Neural progenitor cell (in vitro differentiated cells): ENCODE results near the gene LILRA5. TPM values are rescaled to one million over a fixed set of nuclear protein-coding genes. Genes with fewer than 3 reads are reported as not detected.

Experiments used
- DNase-seq: peaks from one replicate; pipeline ENCODE4 v3.0.0-alpha.2; 2016; ENCODE audit warnings: low spot score
- H2AFZ ChIP-seq: fragments of 200-600 bp; sonication (generic); replicated peaks from 2 replicates; pipeline ENCODE4 v1.6.1; 2016; ENCODE audit warnings: antibody characterized with exemption
- H3F3A ChIP-seq: fragments of 200-600 bp; sonication (generic); 2 replicates; pipeline ENCODE4 v1.6.1; 2016; ENCODE audit warnings: antibody characterized with exemption, low read depth
- H3K27ac ChIP-seq: fragments of 200-600 bp; sonication (generic); 2 replicates; pipeline ENCODE4 v1.5.1; 2016; ENCODE audit warnings: mild to moderate bottlenecking
- H3K27me3 ChIP-seq: fragments of 200-600 bp; sonication (generic); 2 replicates; pipeline ENCODE4 v1.6.1; 2016; ENCODE audit warnings: mild to moderate bottlenecking, moderate library complexity
- H3K36me3 ChIP-seq: fragments of 200-600 bp; sonication (generic); 2 replicates; pipeline ENCODE4 v1.5.1; 2016
- H3K4me1 ChIP-seq: fragments of 200-600 bp; sonication (generic); 2 replicates; pipeline ENCODE4 v1.6.1; 2016; ENCODE audit warnings: mixed run types
- H3K4me2 ChIP-seq: fragments of 200-600 bp; sonication (generic); 2 replicates; pipeline ENCODE4 v1.6.1; 2016
- H3K4me3 ChIP-seq: fragments of 200-600 bp; sonication (generic); 2 replicates; pipeline ENCODE4 v1.5.1; 2016
- H3K79me2 ChIP-seq: fragments of 200-600 bp; sonication (generic); 2 replicates; pipeline ENCODE4 v1.6.1; 2016; ENCODE audit warnings: low read depth
- H3K9ac ChIP-seq: fragments of 200-600 bp; sonication (generic); 2 replicates; pipeline ENCODE4 v1.6.1; 2016
- H3K9me3 ChIP-seq: fragments of 200-600 bp; sonication (generic); 2 replicates; pipeline ENCODE4 v1.5.1; 2016; ENCODE audit warnings: low read depth
- H4K20me1 ChIP-seq: fragments of 200-600 bp; sonication (generic); 2 replicates; pipeline ENCODE4 v1.6.1; 2016; ENCODE audit warnings: low read depth
- H3K27ac Mint-ChIP-seq: 3 replicates; pipeline ENCODE4 v1.8.0; 2021; ENCODE audit warnings: mixed read lengths
- H3K27me3 Mint-ChIP-seq: 2 replicates; pipeline ENCODE4 v1.8.0; 2022; ENCODE audit warnings: low read depth, mild to moderate bottlenecking, inconsistent platforms, moderate library complexity, mixed read lengths; ENCODE audit not compliant: insufficient read depth
- H3K36me3 Mint-ChIP-seq: 3 replicates; pipeline ENCODE4 v1.8.0; 2021; ENCODE audit warnings: mixed read lengths
- H3K4me1 Mint-ChIP-seq: 3 replicates; pipeline ENCODE4 v1.8.0; 2021; ENCODE audit warnings: mixed read lengths
- H3K4me3 Mint-ChIP-seq: 3 replicates; pipeline ENCODE4 v1.8.0; 2021; ENCODE audit warnings: mild to moderate bottlenecking, moderate library complexity, mixed read lengths
- H3K9me3 Mint-ChIP-seq: 3 replicates; pipeline ENCODE4 v1.8.0; 2020; ENCODE audit warnings: mixed read lengths
- CTCF ChIP-seq: fragments of 200-600 bp; sonication (generic); IDR thresholded peaks from 2 replicates; pipeline ENCODE4 v1.5.1; 2017; ENCODE audit warnings: antibody characterized with exemption, mild to moderate bottlenecking
- EZH2 ChIP-seq: fragments of 200-600 bp; sonication (generic); IDR thresholded peaks from 2 replicates; pipeline ENCODE4 v1.6.1; 2017; ENCODE audit warnings: antibody characterized with exemption, mild to moderate bottlenecking, moderate library complexity
- EZH2phosphoT487 ChIP-seq: fragments of 200-600 bp; sonication (generic); IDR thresholded peaks from 2 replicates; pipeline ENCODE4 v1.6.1; 2017; ENCODE audit warnings: antibody characterized with exemption
- total RNA-seq: library from RNA; depleted of rRNA; stranded (reverse); fragments of >200 nt; gene quantifications from 2 replicates; pipeline ENCODE4 v1.2.3, GENCODE V29; 2015; ENCODE audit warnings: low replicate concordance

Gene LILRA5
- total RNA-seq, 1 donor from 2014 or later = not detected

GRCh38 chr19:54319892-54320670 is 7.1 kb upstream of the LILRA5 start:
- Mint-ChIP-seq H3K9me3 (peaks cover 14% of the 10 kb centered on the region), H3K27ac (no peak overlapping the region), H3K36me3 (no peaks in the 10 kb centered on the region), H3K27me3 (peaks cover 8% of the 10 kb centered on the region), H3K4me1 (no peaks in the 10 kb centered on the region), H3K4me3 (no peak overlapping the region)
- H3K4me1 ChIP-seq = no peaks in the 10 kb centered on the region
- no peaks in the 10 kb centered on the region for H3K9me3 ChIP-seq
- H3K27ac ChIP-seq = no peak overlapping the region
- H3K4me3 ChIP-seq = no peak overlapping the region
- H3K9ac ChIP-seq = no peak overlapping the region
- H3K27me3 ChIP-seq = peaks cover 6% of the 10 kb centered on the region
- H3K79me2 ChIP-seq = no peaks in the 10 kb centered on the region
- no peaks in the 10 kb centered on the region for H4K20me1 ChIP-seq
- H3K4me2 ChIP-seq = no peak overlapping the region
- H2AFZ ChIP-seq = no peak overlapping the region
- H3F3A ChIP-seq = no peaks in the 10 kb centered on the region
- no peak for DNase-seq
- TF ChIP-seq CTCF (no peak), EZH2phosphoT487 (no peak), EZH2 (no peak)
- no peaks in the 10 kb centered on the region for H3K36me3 ChIP-seq

DNA sequence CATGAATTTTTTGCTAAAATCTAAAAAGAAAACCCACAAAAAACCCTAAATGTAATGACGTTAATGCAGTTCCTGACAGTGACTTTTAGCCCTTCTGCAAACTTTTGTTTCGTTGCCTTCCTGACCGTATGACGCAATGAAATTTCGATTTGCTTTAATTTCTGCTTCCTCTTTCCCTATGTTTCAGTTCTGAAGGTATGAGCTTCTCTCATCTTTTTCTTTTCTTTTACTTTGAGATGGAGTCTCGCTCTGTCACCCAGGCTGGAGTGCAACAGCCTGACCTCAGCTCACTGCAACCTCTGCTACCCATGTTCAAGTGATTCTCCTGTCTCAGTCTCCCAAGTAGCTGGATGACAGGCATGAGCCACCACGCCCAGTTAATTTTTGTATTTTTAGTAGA is 6.1 kb upstream of the LILRA5 start:
- no peak for DNase-seq
- no peak overlapping the region for H3K27ac ChIP-seq
- Mint-ChIP-seq H3K27ac (no peak overlapping the region), H3K9me3 (peaks cover 14% of the 10 kb centered on the region), H3K4me3 (no peak overlapping the region), H3K36me3 (no peaks in the 10 kb centered on the region), H3K27me3 (peaks cover 8% of the 10 kb centered on the region), H3K4me1 (no peaks in the 10 kb centered on the region)
- no peaks in the 10 kb centered on the region for H3K9me3 ChIP-seq
- H3K4me3 ChIP-seq = no peak overlapping the region
- no peaks in the 10 kb centered on the region for H3K4me1 ChIP-seq
- H3K36me3 ChIP-seq = no peaks in the 10 kb centered on the region
- H3K4me2 ChIP-seq = no peak overlapping the region
- no peaks in the 10 kb centered on the region for H3F3A ChIP-seq
- peaks cover 3% of the 10 kb centered on the region for H3K27me3 ChIP-seq
- no peak overlapping the region for H2AFZ ChIP-seq
- H4K20me1 ChIP-seq = no peaks in the 10 kb centered on the region
- no peaks in the 10 kb centered on the region for H3K79me2 ChIP-seq
- TF ChIP-seq EZH2 (no peak), CTCF (no peak), EZH2phosphoT487 (no peak)
- no peak overlapping the region for H3K9ac ChIP-seq

GRCh38 chr19:54317965-54318240 is 4.9 kb upstream of the LILRA5 start:
- Histone ChIP-seq H2AFZ (no peak overlapping the region), H3K79me2 (no peaks in the 10 kb centered on the region), H3K9ac (no peak overlapping the region), H3F3A (no peaks in the 10 kb centered on the region), H3K9me3 (no peaks in the 10 kb centered on the region), H3K36me3 (no peaks in the 10 kb centered on the region), H3K4me2 (no peak overlapping the region), H3K4me1 (no peaks in the 10 kb centered on the region), H3K27ac (no peak overlapping the region), H3K4me3 (no peak overlapping the region), H3K27me3 (no peaks in the 10 kb centered on the region), H4K20me1 (no peaks in the 10 kb centered on the region)
- no peaks in the 10 kb centered on the region for H3K36me3 Mint-ChIP-seq
- no peak for DNase-seq
- peaks cover 8% of the 10 kb centered on the region for H3K27me3 Mint-ChIP-seq
- H3K4me1 Mint-ChIP-seq = no peaks in the 10 kb centered on the region
- no peak overlapping the region for H3K4me3 Mint-ChIP-seq
- peaks cover 14% of the 10 kb centered on the region for H3K9me3 Mint-ChIP-seq
- no peak overlapping the region for H3K27ac Mint-ChIP-seq
- no peak for TF ChIP-seq CTCF
- TF ChIP-seq EZH2phosphoT487 = no peak
- no peak for TF ChIP-seq EZH2
